Measurements from ENCODE around the gene SLC35G6.

SLC35G6 gene

GRCh38 chr17:7460850-7461660 lies 20.2 kb upstream of the SLC35G6 start:
- H3K27ac ChIP-seq (ENCODE audit: low read depth, low read length), result no peak overlapping the region
- H3K9me3 ChIP-seq (ENCODE audit: control insufficient read depth in 1 of 2, low read length in 2 of 2), result no peaks in the 10 kb centered on the region
- peaks cover 2 to 14% of the 10 kb centered on the region in 2 donors for H3K36me3 ChIP-seq (ENCODE audit: control insufficient read depth in 1 of 2, insufficient read depth in 2 of 2, low read length in 2 of 2)
- H3K4me1 ChIP-seq (ENCODE audit: control insufficient read depth in 1 of 2, insufficient read depth in 2 of 2, low read length in 2 of 2), result peaks cover 0 to 3% of the 10 kb centered on the region in 2 donors
- no peaks in the 10 kb centered on the region for H3K27me3 ChIP-seq (ENCODE audit: control insufficient read depth in 1 of 2, insufficient read depth in 2 of 2, low read length in 2 of 2)
- H3K9ac ChIP-seq (ENCODE audit: low read depth in 1 of 2, low read length in 2 of 2), result no peak overlapping the region
- no peak overlapping the region for H3K4me3 ChIP-seq (ENCODE audit: low read depth in 1 of 2, low read length in 2 of 2)

GRCh38 chr17:7462474-7463371 lies 18.5 kb upstream of the SLC35G6 start:
- Histone ChIP-seq H3K4me3 (ENCODE audit: low read depth in 1 of 2, low read length in 2 of 2) (no peak overlapping the region), H3K27ac (ENCODE audit: low read depth, low read length) (no peak overlapping the region), H3K36me3 (ENCODE audit: control insufficient read depth in 1 of 2, insufficient read depth in 2 of 2, low read length in 2 of 2) (peaks cover 7 to 14% of the 10 kb centered on the region in 2 donors), H3K27me3 (ENCODE audit: control insufficient read depth in 1 of 2, insufficient read depth in 2 of 2, low read length in 2 of 2) (no peaks in the 10 kb centered on the region), H3K9ac (ENCODE audit: low read depth in 1 of 2, low read length in 2 of 2) (no peak overlapping the region), H3K9me3 (ENCODE audit: control insufficient read depth in 1 of 2, low read length in 2 of 2) (no peaks in the 10 kb centered on the region), H3K4me1 (ENCODE audit: control insufficient read depth in 1 of 2, insufficient read depth in 2 of 2, low read length in 2 of 2) (no peaks in the 10 kb centered on the region)

- Histone ChIP-seq H3K27me3 (ENCODE audit: control insufficient read depth in 1 of 2, insufficient read depth in 2 of 2, low read length in 2 of 2) (no peaks in the 10 kb centered on the region), H3K9ac (ENCODE audit: low read depth in 1 of 2, low read length in 2 of 2) (no peak overlapping the region), H3K9me3 (ENCODE audit: control insufficient read depth in 1 of 2, low read length in 2 of 2) (no peaks in the 10 kb centered on the region), H3K4me1 (ENCODE audit: control insufficient read depth in 1 of 2, insufficient read depth in 2 of 2, low read length in 2 of 2) (no peaks in the 10 kb centered on the region), H3K4me3 (ENCODE audit: low read depth in 1 of 2, low read length in 2 of 2) (no peak overlapping the region), H3K36me3 (ENCODE audit: control insufficient read depth in 1 of 2, insufficient read depth in 2 of 2, low read length in 2 of 2) (peaks cover 7 to 14% of the 10 kb centered on the region in 2 donors), H3K27ac (ENCODE audit: low read depth, low read length) (no peak overlapping the region)
Measured at GRCh38 chr17:7463372-7463846, 17.8 kb upstream of the SLC35G6 start.

- peaks cover 7 to 14% of the 10 kb centered on the region in 2 donors for H3K36me3 ChIP-seq (ENCODE audit: control insufficient read depth in 1 of 2, insufficient read depth in 2 of 2, low read length in 2 of 2)
Measured at GRCh38 chr17:7464081-7464480, 17.2 kb upstream of the SLC35G6 start.

GRCh38 chr17:7465597-7466275 lies 15.5 kb upstream of the SLC35G6 start:
- H3K27ac ChIP-seq (ENCODE audit: low read depth, low read length), result no peak overlapping the region
- peaks cover 0 to 3% of the 10 kb centered on the region in 2 donors for H3K4me1 ChIP-seq (ENCODE audit: control insufficient read depth in 1 of 2, insufficient read depth in 2 of 2, low read length in 2 of 2)
- peaks cover 7 to 14% of the 10 kb centered on the region in 2 donors for H3K36me3 ChIP-seq (ENCODE audit: control insufficient read depth in 1 of 2, insufficient read depth in 2 of 2, low read length in 2 of 2)
- H3K9ac ChIP-seq (ENCODE audit: low read depth in 1 of 2, low read length in 2 of 2), result no peak overlapping the region
- H3K27me3 ChIP-seq (ENCODE audit: control insufficient read depth in 1 of 2, insufficient read depth in 2 of 2, low read length in 2 of 2), result no peaks in the 10 kb centered on the region
- H3K4me3 ChIP-seq (ENCODE audit: low read depth in 1 of 2, low read length in 2 of 2), result no peak overlapping the region
- H3K9me3 ChIP-seq (ENCODE audit: control insufficient read depth in 1 of 2, low read length in 2 of 2), result no peaks in the 10 kb centered on the region

More at GRCh38 chr17:7464081-7464480, 17.2 kb upstream of the SLC35G6 start:
- no peaks in the 10 kb centered on the region for H3K27me3 ChIP-seq (ENCODE audit: control insufficient read depth in 1 of 2, insufficient read depth in 2 of 2, low read length in 2 of 2)
- no peaks in the 10 kb centered on the region for H3K9me3 ChIP-seq (ENCODE audit: control insufficient read depth in 1 of 2, low read length in 2 of 2)
- H3K4me1 ChIP-seq (ENCODE audit: control insufficient read depth in 1 of 2, insufficient read depth in 2 of 2, low read length in 2 of 2), result no peaks in the 10 kb centered on the region
- H3K27ac ChIP-seq (ENCODE audit: low read depth, low read length), result no peak overlapping the region
- no peak overlapping the region for H3K4me3 ChIP-seq (ENCODE audit: low read depth in 1 of 2, low read length in 2 of 2)
- H3K9ac ChIP-seq (ENCODE audit: low read depth in 1 of 2, low read length in 2 of 2), result no peak overlapping the region

- H3K9me3 ChIP-seq (ENCODE audit: control insufficient read depth in 1 of 2, low read length in 2 of 2), result no peaks in the 10 kb centered on the region
- H3K36me3 ChIP-seq (ENCODE audit: control insufficient read depth in 1 of 2, insufficient read depth in 2 of 2, low read length in 2 of 2), result peaks cover 6 to 14% of the 10 kb centered on the region in 2 donors
- H3K27ac ChIP-seq (ENCODE audit: low read depth, low read length), result no peak overlapping the region
- no peak overlapping the region for H3K4me3 ChIP-seq (ENCODE audit: low read depth in 1 of 2, low read length in 2 of 2)
- peaks cover 0 to 5% of the 10 kb centered on the region in 2 donors for H3K4me1 ChIP-seq (ENCODE audit: control insufficient read depth in 1 of 2, insufficient read depth in 2 of 2, low read length in 2 of 2)
- no peak overlapping the region for H3K9ac ChIP-seq (ENCODE audit: low read depth in 1 of 2, low read length in 2 of 2)
- no peaks in the 10 kb centered on the region for H3K27me3 ChIP-seq (ENCODE audit: control insufficient read depth in 1 of 2, insufficient read depth in 2 of 2, low read length in 2 of 2)
Measured at GRCh38 chr17:7466318-7466638, 15.0 kb upstream of the SLC35G6 start.

GRCh38 chr17:7466639-7467341 lies 14.5 kb upstream of the SLC35G6 start:
- Histone ChIP-seq H3K27me3 (ENCODE audit: control insufficient read depth in 1 of 2, insufficient read depth in 2 of 2, low read length in 2 of 2) (no peaks in the 10 kb centered on the region), H3K27ac (ENCODE audit: low read depth, low read length) (no peak overlapping the region), H3K4me3 (ENCODE audit: low read depth in 1 of 2, low read length in 2 of 2) (no peak overlapping the region), H3K4me1 (ENCODE audit: control insufficient read depth in 1 of 2, insufficient read depth in 2 of 2, low read length in 2 of 2) (peaks cover 0 to 5% of the 10 kb centered on the region in 2 donors), H3K9ac (ENCODE audit: low read depth in 1 of 2, low read length in 2 of 2) (no peak overlapping the region), H3K36me3 (ENCODE audit: control insufficient read depth in 1 of 2, insufficient read depth in 2 of 2, low read length in 2 of 2) (peaks cover 5 to 14% of the 10 kb centered on the region in 2 donors), H3K9me3 (ENCODE audit: control insufficient read depth in 1 of 2, low read length in 2 of 2) (no peaks in the 10 kb centered on the region)

GRCh38 chr17:7467498-7467897 lies 13.7 kb upstream of the SLC35G6 start:
- H3K4me1 ChIP-seq (ENCODE audit: control insufficient read depth in 1 of 2, insufficient read depth in 2 of 2, low read length in 2 of 2), result peaks cover 0 to 5% of the 10 kb centered on the region in 2 donors
- no peak overlapping the region for H3K4me3 ChIP-seq (ENCODE audit: low read depth in 1 of 2, low read length in 2 of 2)
- no peak overlapping the region for H3K9ac ChIP-seq (ENCODE audit: low read depth in 1 of 2, low read length in 2 of 2)
- no peak overlapping the region for H3K27ac ChIP-seq (ENCODE audit: low read depth, low read length)
- no peaks in the 10 kb centered on the region for H3K9me3 ChIP-seq (ENCODE audit: control insufficient read depth in 1 of 2, low read length in 2 of 2)
- H3K36me3 ChIP-seq (ENCODE audit: control insufficient read depth in 1 of 2, insufficient read depth in 2 of 2, low read length in 2 of 2), result peaks cover 5 to 14% of the 10 kb centered on the region in 2 donors
- H3K27me3 ChIP-seq (ENCODE audit: control insufficient read depth in 1 of 2, insufficient read depth in 2 of 2, low read length in 2 of 2), result no peaks in the 10 kb centered on the region

GRCh38 chr17:7468290-7468689 lies 13.0 kb upstream of the SLC35G6 start:
- H3K36me3 ChIP-seq (ENCODE audit: control insufficient read depth in 1 of 2, insufficient read depth in 2 of 2, low read length in 2 of 2), result peaks cover 5 to 8% of the 10 kb centered on the region in 2 donors
- H3K27ac ChIP-seq (ENCODE audit: low read depth, low read length), result no peak overlapping the region
- H3K4me3 ChIP-seq (ENCODE audit: low read depth in 1 of 2, low read length in 2 of 2), result no peak overlapping the region

More at GRCh38 chr17:7468290-7468689, 13.0 kb upstream of the SLC35G6 start:
- Histone ChIP-seq H3K4me1 (ENCODE audit: control insufficient read depth in 1 of 2, insufficient read depth in 2 of 2, low read length in 2 of 2) (peaks cover 0 to 5% of the 10 kb centered on the region in 2 donors), H3K9ac (ENCODE audit: low read depth in 1 of 2, low read length in 2 of 2) (no peak overlapping the region), H3K9me3 (ENCODE audit: control insufficient read depth in 1 of 2, low read length in 2 of 2) (no peaks in the 10 kb centered on the region), H3K27me3 (ENCODE audit: control insufficient read depth in 1 of 2, insufficient read depth in 2 of 2, low read length in 2 of 2) (no peaks in the 10 kb centered on the region)
